ENCODE results near the gene CD274. TPM values are rescaled to one million over a fixed set of nuclear protein-coding genes. Genes with fewer than 3 reads are reported as not detected.

CD274 gene
- total RNA-seq, 1 experiment from 2014 or later, result not detected

DNA sequence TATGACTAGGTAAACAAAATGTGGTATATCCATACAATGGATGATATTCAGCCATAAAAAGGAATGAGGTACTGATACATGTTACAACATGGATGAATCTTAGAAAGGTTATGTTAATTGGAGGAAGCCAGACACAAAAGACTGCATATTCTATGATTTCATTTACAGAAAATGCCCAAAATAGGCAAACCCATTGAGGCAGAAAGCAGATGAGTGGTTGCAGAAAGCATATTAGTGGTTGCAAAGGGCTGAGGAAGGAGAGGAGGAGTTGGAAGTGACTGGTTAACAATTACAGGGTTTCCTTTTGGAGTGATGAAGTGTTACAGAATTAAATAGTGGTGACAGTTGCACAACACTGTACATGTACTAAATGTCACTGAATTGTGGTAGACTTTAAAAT, 30.4 kb upstream of the CD274 start:
- Mint-ChIP-seq H3K9me3 (no peaks in the 10 kb centered on the region), H3K27me3 (ENCODE audit: low read depth) (peaks cover 3% of the 10 kb centered on the region; the same call in 1 of the 2 replicates), H3K36me3 (ENCODE audit: insufficient read depth in 1 of 3, low read depth in 3 of 3) (peaks cover 0 to 6% (median 0%) of the 10 kb centered on the region in 3 experiments; a peak in 1 of 7 replicates), H3K4me3 (no peak overlapping the region), H3K27ac (no peak overlapping the region), H3K4me1 (peaks cover 16 to 18% of the 10 kb centered on the region in 2 experiments)
- Histone ChIP-seq H4K5ac (ENCODE audit: insufficient read length, low read depth, low read length) (no peak overlapping the region), H3K14ac (ENCODE audit: insufficient read depth, low read length) (no peak overlapping the region), H2AK5ac (ENCODE audit: insufficient read length, low read length) (no peak overlapping the region), H3K9me3 (ENCODE audit: control insufficient read depth, low read depth, low read length) (no peaks in the 10 kb centered on the region), H2BK20ac (ENCODE audit: low read depth, low read length, poor library complexity, severe bottlenecking) (no peak overlapping the region), H4K8ac (replicated peaks; ENCODE audit: insufficient read length, low read depth, low read length) (no peak overlapping the region), H3K4me1 (ENCODE audit: insufficient read depth, low read length) (peaks cover 2% of the 10 kb centered on the region; the same call in 1 of the 2 replicates), H4K20me1 (ENCODE audit: control insufficient read depth, insufficient read depth, insufficient read length) (no peaks in the 10 kb centered on the region), H3K23me2 (ENCODE audit: insufficient read length, low read depth, low read length, poor library complexity, severe bottlenecking) (no peaks in the 10 kb centered on the region), H3K18ac (ENCODE audit: insufficient read length, low read depth, low read length) (no peak overlapping the region), H2BK5ac (ENCODE audit: insufficient read length, low read length) (no peak overlapping the region), H4K91ac (ENCODE audit: insufficient read length, low read depth, low read length) (no peak overlapping the region), H3K4ac (ENCODE audit: low read depth, low read length) (no peak overlapping the region), H3K79me1 (ENCODE audit: insufficient read depth, low read depth, low read length, poor library complexity, severe bottlenecking) (no peaks in the 10 kb centered on the region), H2BK15ac (ENCODE audit: low read depth, low read length) (no peak overlapping the region), H3K9ac (ENCODE audit: extremely low read depth, insufficient read length, low read length) (no peak overlapping the region), H3K23ac (ENCODE audit: insufficient read length, low read depth, low read length) (no peak overlapping the region), H3K79me2 (ENCODE audit: insufficient read depth, low read length) (no peaks in the 10 kb centered on the region), H2AFZ (ENCODE audit: low read length) (no peak overlapping the region), H2BK120ac (ENCODE audit: low read depth, low read length, poor library complexity, severe bottlenecking) (no peak overlapping the region), H3K56ac (ENCODE audit: insufficient read length, low read depth, low read length) (no peak overlapping the region), H3K27me3 (ENCODE audit: insufficient read depth, low read length) (no peaks in the 10 kb centered on the region), H2BK12ac (ENCODE audit: insufficient read length, low read depth, low read length) (no peak overlapping the region), H3K4me2 (ENCODE audit: insufficient read depth, insufficient read length, low read length) (no peak overlapping the region), H3K27ac (ENCODE audit: insufficient read length, low read depth, low read length) (no peak overlapping the region), H3T11ph (ENCODE audit: low read length) (no peak overlapping the region)
- TF ChIP-seq, protein P1, sequence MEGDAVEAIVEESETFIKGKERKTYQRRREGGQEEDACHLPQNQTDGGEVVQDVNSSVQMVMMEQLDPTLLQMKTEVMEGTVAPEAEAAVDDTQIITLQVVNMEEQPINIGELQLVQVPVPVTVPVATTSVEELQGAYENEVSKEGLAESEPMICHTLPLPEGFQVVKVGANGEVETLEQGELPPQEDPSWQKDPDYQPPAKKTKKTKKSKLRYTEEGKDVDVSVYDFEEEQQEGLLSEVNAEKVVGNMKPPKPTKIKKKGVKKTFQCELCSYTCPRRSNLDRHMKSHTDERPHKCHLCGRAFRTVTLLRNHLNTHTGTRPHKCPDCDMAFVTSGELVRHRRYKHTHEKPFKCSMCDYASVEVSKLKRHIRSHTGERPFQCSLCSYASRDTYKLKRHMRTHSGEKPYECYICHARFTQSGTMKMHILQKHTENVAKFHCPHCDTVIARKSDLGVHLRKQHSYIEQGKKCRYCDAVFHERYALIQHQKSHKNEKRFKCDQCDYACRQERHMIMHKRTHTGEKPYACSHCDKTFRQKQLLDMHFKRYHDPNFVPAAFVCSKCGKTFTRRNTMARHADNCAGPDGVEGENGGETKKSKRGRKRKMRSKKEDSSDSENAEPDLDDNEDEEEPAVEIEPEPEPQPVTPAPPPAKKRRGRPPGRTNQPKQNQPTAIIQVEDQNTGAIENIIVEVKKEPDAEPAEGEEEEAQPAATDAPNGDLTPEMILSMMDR (conservative IDR thresholded peaks at IDR 0.05), result no peak
- DNase-seq, result no peak

Data from H9 (cell line).